PC-3 (cell line): ENCODE measurements around the gene SETBP1. TPM values are rescaled to one million over a fixed set of nuclear protein-coding genes. Genes with fewer than 3 reads are reported as not detected.

Experiments used
- ATAC-seq: fragments of 200-7000 bp; cut with Tn5 transposase; 2 replicates; pipeline ENCODE4 v1.9.1; 2020; ENCODE audit warnings: mild to moderate bottlenecking, moderate library complexity
- BruUV-seq: library from RNA; stranded (reverse); fragments of 400-500 nt; replicated peaks from 2 replicates; lab custom pipeline; 2021; lab: Mats Ljungman, UMichigan
- CTCF ChIA-PET: fragments of 300-600 bp; sonication (Branson Sonifier 250); formaldehyde crosslinking; loops from one replicate; lab custom pipeline; 2022; ENCODE audit warnings: antibody characterized with exemption; lab: Charles Lee
- POLR2A ChIA-PET: fragments of 300-600 bp; sonication (Branson Sonifier 250); formaldehyde crosslinking; loops from one replicate; lab custom pipeline; 2022; ENCODE audit warnings: antibody characterized with exemption; ENCODE audit not compliant: unreplicated experiment; lab: Charles Lee
- DNase-seq: peaks from one replicate; pipeline ENCODE4 v3.0.0-alpha.2; 2015
- H2AFZ ChIP-seq: fragments of 300-600 bp; sonication (generic); 2 replicates; pipeline ENCODE4 v1.6.0; 2016; ENCODE audit warnings: antibody characterized with exemption, low read length
- H3F3A ChIP-seq: fragments of 300-600 bp; sonication (generic); one replicate; pipeline ENCODE4 v1.6.0; 2017; ENCODE audit warnings: antibody characterized with exemption, low read length, control low read depth, mild to moderate bottlenecking; ENCODE audit not compliant: unreplicated experiment
- H3K27ac ChIP-seq: fragments of 300-600 bp; sonication (generic); 2 replicates; pipeline ENCODE4 v1.5.1; 2016; ENCODE audit warnings: mild to moderate bottlenecking, low read length
- H3K27me3 ChIP-seq: fragments of 300-600 bp; sonication (generic); 2 replicates; pipeline ENCODE4 v1.6.1; 2016; ENCODE audit warnings: low read length, mixed read lengths
- H3K36me3 ChIP-seq: fragments of 300-600 bp; sonication (generic); 2 replicates; pipeline ENCODE4 v1.6.1; 2016; ENCODE audit warnings: low read depth, mixed run types, low read length, mixed read lengths
- H3K4me1 ChIP-seq: fragments of 300-600 bp; sonication (generic); 2 replicates; pipeline ENCODE4 v1.5.1; 2016; ENCODE audit warnings: low read length; ENCODE audit not compliant: insufficient read depth
- H3K4me2 ChIP-seq: fragments of 300-600 bp; sonication (generic); 2 replicates; pipeline ENCODE4 v1.6.0; 2016; ENCODE audit warnings: low read length
- H3K4me3 ChIP-seq: fragments of 300-600 bp; sonication (generic); 2 replicates; pipeline ENCODE4 v1.5.1; 2016; ENCODE audit warnings: mild to moderate bottlenecking, low read length, mixed read lengths
- H3K79me2 ChIP-seq: fragments of 300-600 bp; sonication (generic); 2 replicates; pipeline ENCODE4 v1.6.1; 2017; ENCODE audit warnings: low read length, mixed read lengths
- H3K9ac ChIP-seq: fragments of 300-600 bp; sonication (generic); 2 replicates; pipeline ENCODE4 v1.6.0; 2016; ENCODE audit warnings: mild to moderate bottlenecking, low read length
- H3K9me2 ChIP-seq: fragments of 300-600 bp; sonication (generic); replicated peaks from 2 replicates; pipeline ENCODE4 v1.6.1; 2016; ENCODE audit warnings: mixed run types, low read length, mixed read lengths
- H3K9me3 ChIP-seq: fragments of 300-600 bp; sonication (generic); 2 replicates; pipeline ENCODE4 v1.6.1; 2016; ENCODE audit warnings: low read length, mixed read lengths
- H4K20me1 ChIP-seq: fragments of 300-600 bp; sonication (generic); 2 replicates; pipeline ENCODE4 v1.6.1; 2016; ENCODE audit warnings: low read length, mixed read lengths
- EZH2 ChIP-seq: fragments of 300-600 bp; sonication (generic); IDR thresholded peaks from one replicate; pipeline ENCODE4 v1.6.1; 2017; ENCODE audit warnings: antibody characterized with exemption, mild to moderate bottlenecking, low read length; ENCODE audit not compliant: unreplicated experiment
- EZH2phosphoT487 ChIP-seq: fragments of 300-600 bp; sonication (generic); IDR thresholded peaks from 2 replicates; pipeline ENCODE4 v1.6.1; 2018; ENCODE audit warnings: mild to moderate bottlenecking, antibody characterized with exemption, low read length, borderline replicate concordance
- intact Hi-C: fragments of 100-400 bp; cut with micrococcal nuclease; formaldehyde crosslinking; loops from 2 replicates; pipeline ENCODE4 v1.9.0; 2023
- total RNA-seq: library from RNA; depleted of rRNA; stranded (reverse); fragments of >200 nt; gene quantifications from 2 replicates; pipeline ENCODE4 v1.2.3, GENCODE V29; 2014
- TF ChIP-seq, protein P1 (sequence below): fragments of 300-600 bp; sonication (generic); conservative IDR thresholded peaks from 2 replicates; pipeline ENCODE4 v1.5.1; 2017; ENCODE audit warnings: antibody characterized with exemption, low read depth, mild to moderate bottlenecking, low read length

SETBP1 gene
- total RNA-seq, 1 experiment from 2014 or later = 2.3 TPM

DNA sequence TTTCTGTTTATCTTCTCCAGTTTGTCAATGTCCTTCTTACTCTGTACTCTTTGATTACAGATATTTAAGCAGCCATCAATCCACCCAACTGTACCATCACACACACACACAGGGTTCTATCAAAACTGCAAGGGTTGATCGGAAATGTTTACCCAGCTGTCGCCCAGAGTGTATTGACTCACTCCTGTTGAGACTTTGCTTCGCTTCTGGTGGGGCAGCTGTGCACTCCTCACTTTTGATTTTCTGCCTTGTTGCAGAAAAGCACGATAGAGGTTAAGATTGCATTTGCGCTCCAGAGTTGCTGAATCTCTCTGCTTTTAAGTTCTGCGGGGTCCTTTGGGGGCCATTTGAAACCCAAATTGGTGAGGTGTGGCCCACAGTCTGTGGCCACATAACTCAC, 216.2 kb downstream of the SETBP1 start:
- Histone ChIP-seq H3K9me3 (no peaks in the 10 kb centered on the region), H4K20me1 (no peaks in the 10 kb centered on the region), H3K4me3 (no peak overlapping the region), H2AFZ (no peak overlapping the region), H3K4me1 (peaks cover 5% of the 10 kb centered on the region), H3K36me3 (no peaks in the 10 kb centered on the region), H3K4me2 (no peak overlapping the region), H3K9me2 (no peaks in the 10 kb centered on the region), H3F3A (no peaks in the 10 kb centered on the region), H3K79me2 (no peaks in the 10 kb centered on the region), H3K27me3 (no peaks in the 10 kb centered on the region), H3K9ac (no peak overlapping the region), H3K27ac (no peak overlapping the region)
- intact Hi-C loops = loop anchor here (5.0 to 10.0 kb wide), 6 partner anchors 292 to 1272 kb away; no protein-coding TSS in a partner anchor
- DNase-seq (no peak), ATAC-seq (no peak)
- POLR2A ChIA-PET = no interaction called here
- BruUV-seq = no TSS peak
- no peak for TF ChIP-seq EZH2
- TF ChIP-seq, protein P1, sequence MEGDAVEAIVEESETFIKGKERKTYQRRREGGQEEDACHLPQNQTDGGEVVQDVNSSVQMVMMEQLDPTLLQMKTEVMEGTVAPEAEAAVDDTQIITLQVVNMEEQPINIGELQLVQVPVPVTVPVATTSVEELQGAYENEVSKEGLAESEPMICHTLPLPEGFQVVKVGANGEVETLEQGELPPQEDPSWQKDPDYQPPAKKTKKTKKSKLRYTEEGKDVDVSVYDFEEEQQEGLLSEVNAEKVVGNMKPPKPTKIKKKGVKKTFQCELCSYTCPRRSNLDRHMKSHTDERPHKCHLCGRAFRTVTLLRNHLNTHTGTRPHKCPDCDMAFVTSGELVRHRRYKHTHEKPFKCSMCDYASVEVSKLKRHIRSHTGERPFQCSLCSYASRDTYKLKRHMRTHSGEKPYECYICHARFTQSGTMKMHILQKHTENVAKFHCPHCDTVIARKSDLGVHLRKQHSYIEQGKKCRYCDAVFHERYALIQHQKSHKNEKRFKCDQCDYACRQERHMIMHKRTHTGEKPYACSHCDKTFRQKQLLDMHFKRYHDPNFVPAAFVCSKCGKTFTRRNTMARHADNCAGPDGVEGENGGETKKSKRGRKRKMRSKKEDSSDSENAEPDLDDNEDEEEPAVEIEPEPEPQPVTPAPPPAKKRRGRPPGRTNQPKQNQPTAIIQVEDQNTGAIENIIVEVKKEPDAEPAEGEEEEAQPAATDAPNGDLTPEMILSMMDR = no peak
- TF ChIP-seq EZH2phosphoT487 = no peak
- CTCF ChIA-PET = no interaction called here

DNA sequence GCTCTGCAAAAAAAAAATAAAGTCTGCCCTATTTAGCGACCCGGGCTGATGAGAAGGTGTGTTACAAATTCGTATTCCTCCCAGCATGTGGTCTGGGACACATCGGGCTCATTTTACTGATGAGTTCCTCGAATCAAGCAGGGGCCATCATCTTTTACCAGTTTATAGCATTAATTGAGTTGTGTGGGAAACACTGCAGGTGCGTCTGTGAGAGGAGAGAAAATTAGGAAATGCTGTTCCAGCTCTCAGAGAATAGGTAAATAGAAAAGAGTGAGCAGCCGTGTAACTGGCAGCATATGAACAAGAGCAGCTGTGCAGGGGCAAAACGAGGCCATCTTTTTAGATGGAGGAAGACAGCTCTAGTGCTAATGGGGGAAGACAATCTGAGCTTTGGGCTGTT, 216.7 kb downstream of the SETBP1 start:
- Histone ChIP-seq H3K9me2 (no peaks in the 10 kb centered on the region), H3K36me3 (no peaks in the 10 kb centered on the region), H3K27ac (no peak overlapping the region), H3F3A (no peaks in the 10 kb centered on the region), H3K79me2 (no peaks in the 10 kb centered on the region), H3K9ac (no peak overlapping the region), H3K9me3 (no peaks in the 10 kb centered on the region), H3K4me1 (peaks cover 5% of the 10 kb centered on the region), H3K27me3 (no peaks in the 10 kb centered on the region), H4K20me1 (no peaks in the 10 kb centered on the region), H3K4me2 (no peak overlapping the region), H3K4me3 (no peak overlapping the region), H2AFZ (no peak overlapping the region)
- intact Hi-C loops = loop anchor here (5.0 to 10.0 kb wide), 6 partner anchors 293 to 1273 kb away; no protein-coding TSS in a partner anchor
- BruUV-seq = no TSS peak
- POLR2A ChIA-PET = no interaction called here
- no peak for TF ChIP-seq EZH2phosphoT487
- TF ChIP-seq, protein P1 = no peak
- no peak for TF ChIP-seq EZH2
- ATAC-seq (no peak), DNase-seq (no peak)
- CTCF ChIA-PET = no interaction called here

DNA sequence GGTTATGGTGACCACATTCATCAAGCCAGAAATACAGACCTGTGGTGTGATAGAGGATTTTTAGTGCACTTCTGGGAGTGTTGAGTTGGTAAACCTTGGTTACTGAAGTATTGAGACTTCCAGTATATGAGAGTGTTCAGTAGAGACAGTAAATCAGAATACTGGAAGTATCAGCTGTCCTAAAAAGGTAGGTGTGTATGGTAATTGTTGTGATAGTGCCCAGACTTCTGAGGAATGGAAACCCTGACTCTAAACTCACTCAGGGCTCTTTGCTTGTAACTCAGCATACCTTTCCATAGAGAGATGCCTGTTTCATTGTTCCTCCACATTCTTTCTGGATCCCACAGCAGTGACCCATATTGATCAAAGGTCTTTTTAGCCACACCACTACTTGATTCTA, 217.1 kb downstream of the SETBP1 start:
- TF ChIP-seq, protein P1 = no peak
- no peak for TF ChIP-seq EZH2phosphoT487
- DNase-seq (no peak), ATAC-seq (no peak)
- H3K9me2 ChIP-seq = no peaks in the 10 kb centered on the region
- no TSS peak for BruUV-seq
- H3K4me1 ChIP-seq = peaks cover 5% of the 10 kb centered on the region
- no peak overlapping the region for H3K4me2 ChIP-seq
- H3K27me3 ChIP-seq = no peaks in the 10 kb centered on the region
- H3K9me3 ChIP-seq = no peaks in the 10 kb centered on the region
- H3K27ac ChIP-seq = no peak overlapping the region
- intact Hi-C loops = loop anchor here (5.0 to 10.0 kb wide), 6 partner anchors 293 to 1273 kb away; no protein-coding TSS in a partner anchor
- H2AFZ ChIP-seq = no peak overlapping the region
- no peaks in the 10 kb centered on the region for H3K36me3 ChIP-seq
- H3K4me3 ChIP-seq = no peak overlapping the region
- CTCF ChIA-PET = no interaction called here
- H3K79me2 ChIP-seq = no peaks in the 10 kb centered on the region
- H3F3A ChIP-seq = no peaks in the 10 kb centered on the region
- POLR2A ChIA-PET = no interaction called here
- H4K20me1 ChIP-seq = no peaks in the 10 kb centered on the region
- H3K9ac ChIP-seq = no peak overlapping the region
